ENCODE data around the gene CHRM1. TPM values are rescaled to one million over a fixed set of nuclear protein-coding genes. Genes with fewer than 3 reads are reported as not detected.
A peak's percentile ranks its signal among the peaks of the same experiment; 100 is the strongest.

The CHRM1 gene
- not detected in 2 replicates for total RNA-seq (2014; rRNA removed)
- not detected for Bru-seq, nascent RNA
- percentile 6 among the genes with signal in this experiment for BruChase-seq, experiment 1, labeled RNA remaining after a 6-hour chase
- not detected for BruChase-seq, experiment 2, labeled RNA remaining after a 2-hour chase
- long read RNA-seq = 0 reads

- Histone ChIP-seq H3K79me2 (ENCODE audit: low read length) (no peaks in the 10 kb centered on the region), H4K20me1 (ENCODE audit: low read length) (no peaks in the 10 kb centered on the region), H3K27me3 (ENCODE audit: low read length) (peaks cover 15% of the 10 kb centered on the region), H3K4me1 (ENCODE audit: insufficient read depth, low read length) (no peaks in the 10 kb centered on the region; the same call in 1 of the 2 replicates), H3K9ac (ENCODE audit: low read length) (no peak within 1 kb of the TSS), H3K9me3 (ENCODE audit: low read length) (no peaks in the 10 kb centered on the region), H3K9me2 (replicated peaks; ENCODE audit: low read length) (no peaks in the 10 kb centered on the region), H3K4me2 (ENCODE audit: low read length) (peak within 1 kb of the TSS; percentile 55), H2AFZ (ENCODE audit: low read length) (no peak within 1 kb of the TSS), H3F3A (ENCODE audit: low read length, unreplicated experiment) (no peaks in the 10 kb centered on the region), H3K36me3 (ENCODE audit: low read depth, low read length) (no peaks in the 10 kb centered on the region), H3K27ac (ENCODE audit: low read length) (no peak within 1 kb of the TSS), H3K4me3 (ENCODE audit: low read length) (no peak within 1 kb of the TSS)
- TF ChIP-seq CTCF (conservative IDR thresholded peaks at IDR 0.05; ENCODE audit: low read depth, low read length) = no peak
- no peak for TF ChIP-seq EZH2 (IDR thresholded peaks at IDR 0.05; ENCODE audit: low read length, unreplicated experiment)
- TF ChIP-seq EZH2phosphoT487 (IDR thresholded peaks at IDR 0.05; ENCODE audit: borderline replicate concordance, low read length) = no peak
- ChIA-PET CTCF (interaction anchor here (0.6 kb wide), 1 partner anchor 16 kb away, joined by 4 read pairs; no protein-coding TSS in a partner anchor), POLR2A (ENCODE audit: unreplicated experiment) (no interaction called here)
- intact Hi-C loops (cut with micrococcal nuclease) = no loop called here
- peak; percentile 51 for ATAC-seq
- DNase-seq = peak; percentile 19
- no TSS peak for BruUV-seq (replicated peaks)
Observed at GRCh38 chr11:62921201-62921572, at the start of gene CHRM1. CHRM1 (minus strand) TSS chr11:62921363; CDS start chr11:62911100, 10,263 bp downstream.

- no peak overlapping the region for H3K27ac ChIP-seq (ENCODE audit: low read length)
- H3K27me3 ChIP-seq (ENCODE audit: low read length) = peaks cover 53% of the 10 kb centered on the region
- no peaks in the 10 kb centered on the region for H3K79me2 ChIP-seq (ENCODE audit: low read length)
- BruUV-seq (replicated peaks) = no TSS peak
- DNase-seq = no peak
- intact Hi-C loops (cut with micrococcal nuclease) = no loop called here
- POLR2A ChIA-PET (ENCODE audit: unreplicated experiment) = no interaction called here
- H3K9me3 ChIP-seq (ENCODE audit: low read length) = no peaks in the 10 kb centered on the region
- no peaks in the 10 kb centered on the region for H3K4me1 ChIP-seq (ENCODE audit: insufficient read depth, low read length)
- no peaks in the 10 kb centered on the region for H4K20me1 ChIP-seq (ENCODE audit: low read length)
- no peaks in the 10 kb centered on the region for H3K36me3 ChIP-seq (ENCODE audit: low read depth, low read length)
- TF ChIP-seq EZH2phosphoT487 (IDR thresholded peaks at IDR 0.05; ENCODE audit: borderline replicate concordance, low read length) (no peak), EZH2 (IDR thresholded peaks at IDR 0.05; ENCODE audit: low read length, unreplicated experiment) (no peak), CTCF (conservative IDR thresholded peaks at IDR 0.05; ENCODE audit: low read depth, low read length) (no peak)
- H3F3A ChIP-seq (ENCODE audit: low read length, unreplicated experiment) = no peaks in the 10 kb centered on the region
- CTCF ChIA-PET = no interaction called here
- no peak overlapping the region for H3K9ac ChIP-seq (ENCODE audit: low read length)
- H2AFZ ChIP-seq (ENCODE audit: low read length) = no peak overlapping the region
- H3K9me2 ChIP-seq (replicated peaks; ENCODE audit: low read length) = no peaks in the 10 kb centered on the region
- no peak overlapping the region for H3K4me2 ChIP-seq (ENCODE audit: low read length)
- no peak for ATAC-seq
- no peak overlapping the region for H3K4me3 ChIP-seq (ENCODE audit: low read length)
Observed at GRCh38 chr11:62965574-62965973, 44.4 kb upstream of the CHRM1 start.

GRCh38 chr11:62962391-62962790, 41.2 kb upstream of the CHRM1 start:
- no peak for TF ChIP-seq CTCF (conservative IDR thresholded peaks at IDR 0.05; ENCODE audit: low read depth, low read length)
- TF ChIP-seq EZH2phosphoT487 (IDR thresholded peaks at IDR 0.05; ENCODE audit: borderline replicate concordance, low read length) = no peak
- no peak for TF ChIP-seq EZH2 (IDR thresholded peaks at IDR 0.05; ENCODE audit: low read length, unreplicated experiment)

More at GRCh38 chr11:62962391-62962790, 41.2 kb upstream of the CHRM1 start:
- Histone ChIP-seq H3K9me3 (ENCODE audit: low read length) (no peaks in the 10 kb centered on the region), H3K27ac (ENCODE audit: low read length) (no peak overlapping the region), H3F3A (ENCODE audit: low read length, unreplicated experiment) (no peaks in the 10 kb centered on the region), H2AFZ (ENCODE audit: low read length) (no peak overlapping the region), H3K9me2 (replicated peaks; ENCODE audit: low read length) (no peaks in the 10 kb centered on the region), H3K4me1 (ENCODE audit: insufficient read depth, low read length) (no peaks in the 10 kb centered on the region), H3K4me2 (ENCODE audit: low read length) (no peak overlapping the region), H3K4me3 (ENCODE audit: low read length) (no peak overlapping the region), H3K36me3 (ENCODE audit: low read depth, low read length) (no peaks in the 10 kb centered on the region), H3K27me3 (ENCODE audit: low read length) (peaks cover 35% of the 10 kb centered on the region), H3K9ac (ENCODE audit: low read length) (no peak overlapping the region), H4K20me1 (ENCODE audit: low read length) (no peaks in the 10 kb centered on the region), H3K79me2 (ENCODE audit: low read length) (no peaks in the 10 kb centered on the region)
- CTCF ChIA-PET = no interaction called here
- POLR2A ChIA-PET (ENCODE audit: unreplicated experiment) = no interaction called here
- ATAC-seq (no peak), DNase-seq (no peak)
- BruUV-seq (replicated peaks) = no TSS peak
- intact Hi-C loops (cut with micrococcal nuclease) = no loop called here
